SW480 (cell line): ENCODE results near the gene USH2A.
A peak's percentile ranks its signal among the peaks of the same experiment; 100 is the strongest.

ENCODE experiments used
- DNase-seq: peaks from one replicate; pipeline ENCODE4 v3.0.0-alpha.2; 2016; ENCODE audit warnings: low spot score

USH2A gene

GRCh38 chr1:216123446-216124191, 299.6 kb downstream of the USH2A start:
- no peak for DNase-seq

GRCh38 chr1:216119600-216119999, 303.6 kb downstream of the USH2A start:
- DNase-seq = peak; percentile 47

- DNase-seq = no peak
Measured at GRCh38 chr1:216114180-216114579, 309.1 kb downstream of the USH2A start.

GRCh38 chr1:216113181-216113580, 310.1 kb downstream of the USH2A start:
- no peak for DNase-seq

GRCh38 chr1:216111842-216112241, 311.4 kb downstream of the USH2A start:
- peak; percentile 10 for DNase-seq

GRCh38 chr1:216095400-216095799, 327.8 kb downstream of the USH2A start:
- no peak for DNase-seq

- DNase-seq = no peak
Measured at GRCh38 chr1:216090556-216090955, 332.7 kb downstream of the USH2A start.

- DNase-seq = no peak
Measured at GRCh38 chr1:216086678-216087077, 336.6 kb downstream of the USH2A start.

- no peak for DNase-seq
Measured at GRCh38 chr1:216081445-216081844, 341.8 kb downstream of the USH2A start.

GRCh38 chr1:216076751-216077150, 346.5 kb downstream of the USH2A start:
- no peak for DNase-seq

- no peak for DNase-seq
Measured at GRCh38 chr1:216075339-216075738, 347.9 kb downstream of the USH2A start.

GRCh38 chr1:216073793-216074595, 349.3 kb downstream of the USH2A start:
- no peak for DNase-seq

- peak; percentile 74 for DNase-seq
Measured at GRCh38 chr1:216071262-216071661, 352.0 kb downstream of the USH2A start.

- DNase-seq = no peak
Measured at GRCh38 chr1:216064643-216065042, 358.6 kb downstream of the USH2A start.

- no peak for DNase-seq
Measured at GRCh38 chr1:216057947-216058346, 365.3 kb downstream of the USH2A start.

- no peak for DNase-seq
Measured at GRCh38 chr1:216057063-216057462, 366.2 kb downstream of the USH2A start.

- no peak for DNase-seq
Measured at GRCh38 chr1:216055004-216055403, 368.2 kb downstream of the USH2A start.

- DNase-seq = no peak
Measured at GRCh38 chr1:216054600-216054999, 368.6 kb downstream of the USH2A start.

GRCh38 chr1:216051071-216051470, 372.2 kb downstream of the USH2A start:
- DNase-seq = no peak

- DNase-seq = no peak
Measured at GRCh38 chr1:216049741-216050430, 373.4 kb downstream of the USH2A start.

- DNase-seq = no peak
Measured at GRCh38 chr1:216047811-216048572, 375.3 kb downstream of the USH2A start.

- DNase-seq = no peak
Measured at GRCh38 chr1:216046336-216046735, 376.9 kb downstream of the USH2A start.
